ENCODE results near the gene TC2N. TPM values are rescaled to one million over a fixed set of nuclear protein-coding genes. Genes with fewer than 3 reads are reported as not detected.

The TC2N gene
- total RNA-seq, 3 donors from 2014 or later (not counting 1 experiment from before 2014, with no cell fraction given), result 83.1 to 157 (median 126) TPM

DNA sequence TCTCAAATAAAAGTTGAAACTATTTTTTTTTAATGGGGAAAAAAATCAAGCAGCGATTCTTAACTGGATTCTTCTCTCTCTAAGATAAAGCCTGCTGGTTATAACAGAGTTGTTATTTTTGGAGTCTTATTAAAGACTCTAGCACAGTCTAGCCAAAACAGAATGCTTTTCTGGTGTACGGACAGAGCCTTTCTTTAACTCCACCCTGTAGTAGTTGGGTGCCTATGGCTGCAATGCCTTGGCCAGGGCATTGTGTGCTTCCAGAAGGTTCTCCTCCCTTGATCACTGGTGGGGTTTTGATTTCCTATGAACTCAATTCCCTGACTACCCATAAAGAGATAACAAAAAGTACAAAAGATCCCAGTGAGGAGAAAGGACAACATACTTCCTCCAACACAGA, 35.7 kb upstream of the TC2N start:
- no peak for ATAC-seq

DNA sequence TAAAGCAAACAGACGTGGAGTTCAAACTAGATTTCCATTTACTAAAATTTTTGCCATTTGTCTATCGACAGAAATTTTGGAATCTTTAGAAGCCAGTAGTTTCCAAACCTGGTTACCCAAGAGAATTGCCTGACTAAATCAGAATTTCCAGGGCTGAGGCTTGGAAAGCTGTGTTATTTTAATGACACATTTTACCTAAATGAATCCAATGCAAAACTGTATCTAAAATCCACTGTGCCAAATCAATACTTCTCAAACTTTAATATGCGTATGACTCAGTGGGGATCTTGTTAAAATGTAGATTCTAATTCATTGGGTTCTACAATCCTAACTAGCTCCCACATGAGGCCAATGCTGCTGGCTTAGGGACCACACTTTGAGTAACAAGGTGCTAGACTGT, 35.0 kb upstream of the TC2N start:
- peaks cover 2 to 3% of the 10 kb centered on the region in 2 donors for H3K4me1 Mint-ChIP-seq
- no peaks in the 10 kb centered on the region for H3K9me3 Mint-ChIP-seq
- Histone ChIP-seq H3K27ac (ENCODE audit: low read length) (no peak overlapping the region), H3K27me3 (ENCODE audit: control insufficient read depth, insufficient read depth, low read length) (no peaks in the 10 kb centered on the region), H3K9me3 (ENCODE audit: control insufficient read depth, insufficient read depth, low read length) (no peaks in the 10 kb centered on the region), H3K4me1 (ENCODE audit: control insufficient read depth, insufficient read depth, low read length) (no peaks in the 10 kb centered on the region), H3K4me3 (ENCODE audit: low read length) (no peak overlapping the region), H3K36me3 (ENCODE audit: control insufficient read depth, insufficient read depth, low read length) (no peaks in the 10 kb centered on the region)
- no peaks in the 10 kb centered on the region for H3K27me3 Mint-ChIP-seq (ENCODE audit: low read depth in 2 of 2)
- TF ChIP-seq, protein P1, sequence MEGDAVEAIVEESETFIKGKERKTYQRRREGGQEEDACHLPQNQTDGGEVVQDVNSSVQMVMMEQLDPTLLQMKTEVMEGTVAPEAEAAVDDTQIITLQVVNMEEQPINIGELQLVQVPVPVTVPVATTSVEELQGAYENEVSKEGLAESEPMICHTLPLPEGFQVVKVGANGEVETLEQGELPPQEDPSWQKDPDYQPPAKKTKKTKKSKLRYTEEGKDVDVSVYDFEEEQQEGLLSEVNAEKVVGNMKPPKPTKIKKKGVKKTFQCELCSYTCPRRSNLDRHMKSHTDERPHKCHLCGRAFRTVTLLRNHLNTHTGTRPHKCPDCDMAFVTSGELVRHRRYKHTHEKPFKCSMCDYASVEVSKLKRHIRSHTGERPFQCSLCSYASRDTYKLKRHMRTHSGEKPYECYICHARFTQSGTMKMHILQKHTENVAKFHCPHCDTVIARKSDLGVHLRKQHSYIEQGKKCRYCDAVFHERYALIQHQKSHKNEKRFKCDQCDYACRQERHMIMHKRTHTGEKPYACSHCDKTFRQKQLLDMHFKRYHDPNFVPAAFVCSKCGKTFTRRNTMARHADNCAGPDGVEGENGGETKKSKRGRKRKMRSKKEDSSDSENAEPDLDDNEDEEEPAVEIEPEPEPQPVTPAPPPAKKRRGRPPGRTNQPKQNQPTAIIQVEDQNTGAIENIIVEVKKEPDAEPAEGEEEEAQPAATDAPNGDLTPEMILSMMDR (IDR thresholded peaks at IDR 0.05), result no peak
- no peak for ATAC-seq
- no peak overlapping the region for H3K27ac Mint-ChIP-seq
- 94% methylated on average over 2 of the region's 3 CpGs for WGBS (ENCODE audit: insufficient coverage)
- H3K36me3 Mint-ChIP-seq, result no peaks in the 10 kb centered on the region
- no peak for DNase-seq
- intact Hi-C loops (cut with micrococcal nuclease), result no loop called here
- no peak overlapping the region for H3K4me3 Mint-ChIP-seq

More for the DNA sequence above, 35.7 kb upstream of the TC2N start:
- Histone ChIP-seq H3K27ac (ENCODE audit: low read length) (no peak overlapping the region), H3K4me1 (ENCODE audit: control insufficient read depth, insufficient read depth, low read length) (no peaks in the 10 kb centered on the region), H3K4me3 (ENCODE audit: low read length) (no peak overlapping the region), H3K9me3 (ENCODE audit: control insufficient read depth, insufficient read depth, low read length) (no peaks in the 10 kb centered on the region), H3K27me3 (ENCODE audit: control insufficient read depth, insufficient read depth, low read length) (no peaks in the 10 kb centered on the region), H3K36me3 (ENCODE audit: control insufficient read depth, insufficient read depth, low read length) (no peaks in the 10 kb centered on the region)
- Mint-ChIP-seq H3K36me3 (no peaks in the 10 kb centered on the region), H3K27me3 (ENCODE audit: low read depth in 2 of 2) (no peaks in the 10 kb centered on the region), H3K27ac (no peak overlapping the region), H3K9me3 (no peaks in the 10 kb centered on the region), H3K4me1 (peaks cover 9 to 11% of the 10 kb centered on the region in 2 donors), H3K4me3 (no peak overlapping the region)
- intact Hi-C loops (cut with micrococcal nuclease), result no loop called here
- TF ChIP-seq, protein P1 (IDR thresholded peaks at IDR 0.05), result no peak
- no peak for DNase-seq
- WGBS (ENCODE audit: insufficient coverage), result 94% methylated on average over 2 of the region's 2 CpGs

DNA sequence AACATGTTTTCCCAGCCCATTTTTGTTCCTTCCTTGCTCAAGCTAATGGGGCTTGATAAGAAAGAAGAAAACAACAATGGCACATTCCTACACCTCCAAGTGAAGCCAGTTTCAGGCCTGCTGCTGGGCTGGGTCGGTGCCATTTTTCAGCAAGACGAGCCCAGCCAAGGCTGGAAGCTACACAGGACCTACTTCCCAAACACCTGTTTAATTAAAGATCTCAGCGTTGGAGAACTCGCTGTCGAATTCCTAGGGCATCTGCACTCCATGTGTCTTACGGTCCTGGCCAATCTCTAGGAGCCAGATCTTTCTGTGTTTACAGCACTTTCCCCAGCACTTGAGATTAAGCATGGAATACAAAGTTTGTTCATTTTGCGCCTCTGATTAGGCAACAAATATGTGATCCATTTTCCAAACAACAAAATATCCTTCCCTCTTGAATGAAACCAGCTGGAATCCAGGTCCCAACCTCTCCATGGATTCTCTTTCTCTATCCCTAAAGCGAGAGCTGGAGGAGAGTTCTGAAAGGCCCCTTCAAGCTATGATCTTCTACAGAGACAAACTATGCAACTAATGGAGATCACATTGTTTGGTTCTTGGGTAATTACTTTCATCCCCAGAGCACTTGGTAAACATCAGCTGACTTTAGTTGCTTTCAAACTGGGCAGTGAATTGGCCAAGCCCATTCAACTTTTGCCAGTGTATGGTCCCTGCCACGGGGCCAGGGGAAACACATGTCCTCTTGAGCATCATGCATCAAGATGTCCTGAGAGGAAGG, 34.3 kb upstream of the TC2N start:
- WGBS (ENCODE audit: insufficient coverage), result 95% methylated on average over 9 of the region's 9 CpGs
- intact Hi-C loops (cut with micrococcal nuclease), result no loop called here
- H3K4me1 Mint-ChIP-seq, result no peaks in the 10 kb centered on the region
- Histone ChIP-seq H3K27me3 (ENCODE audit: control insufficient read depth, insufficient read depth, low read length) (no peaks in the 10 kb centered on the region), H3K27ac (ENCODE audit: low read length) (no peak overlapping the region), H3K4me1 (ENCODE audit: control insufficient read depth, insufficient read depth, low read length) (no peaks in the 10 kb centered on the region), H3K9me3 (ENCODE audit: control insufficient read depth, insufficient read depth, low read length) (no peaks in the 10 kb centered on the region), H3K4me3 (ENCODE audit: low read length) (no peak overlapping the region), H3K36me3 (ENCODE audit: control insufficient read depth, insufficient read depth, low read length) (no peaks in the 10 kb centered on the region)
- no peaks in the 10 kb centered on the region for H3K27me3 Mint-ChIP-seq (ENCODE audit: low read depth in 2 of 2)
- H3K9me3 Mint-ChIP-seq, result no peaks in the 10 kb centered on the region
- TF ChIP-seq, protein P1 (IDR thresholded peaks at IDR 0.05), result no peak
- no peak overlapping the region for H3K4me3 Mint-ChIP-seq
- ATAC-seq, result no peak
- no peaks in the 10 kb centered on the region for H3K36me3 Mint-ChIP-seq
- H3K27ac Mint-ChIP-seq, result no peak overlapping the region
- no peak for DNase-seq

DNA sequence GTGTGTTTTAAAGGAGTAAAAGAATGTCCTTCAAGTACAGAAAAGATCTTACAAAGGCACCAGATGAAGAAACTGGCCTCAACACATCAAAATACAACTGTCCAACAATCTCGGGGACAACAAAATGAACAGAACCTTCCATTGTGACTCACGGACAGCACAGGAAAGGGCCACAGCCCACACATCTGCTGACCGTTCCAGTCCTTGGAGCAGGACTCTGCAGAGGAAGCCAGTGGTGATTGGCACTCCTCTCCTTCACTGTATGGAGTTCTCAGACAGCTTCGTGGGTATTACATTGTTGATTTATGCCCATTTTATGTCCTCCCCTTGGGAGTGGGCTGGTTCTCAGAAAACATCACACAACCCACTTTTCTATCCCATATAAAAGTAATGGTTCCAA, 32.5 kb upstream of the TC2N start:
- no peaks in the 10 kb centered on the region for H3K36me3 Mint-ChIP-seq
- no peak overlapping the region for H3K27ac Mint-ChIP-seq
- ATAC-seq (no peak), DNase-seq (no peak)
- no peak overlapping the region for H3K4me3 Mint-ChIP-seq
- Histone ChIP-seq H3K36me3 (ENCODE audit: control insufficient read depth, insufficient read depth, low read length) (no peaks in the 10 kb centered on the region), H3K9me3 (ENCODE audit: control insufficient read depth, insufficient read depth, low read length) (no peaks in the 10 kb centered on the region), H3K27me3 (ENCODE audit: control insufficient read depth, insufficient read depth, low read length) (no peaks in the 10 kb centered on the region), H3K27ac (ENCODE audit: low read length) (no peak overlapping the region), H3K4me1 (ENCODE audit: control insufficient read depth, insufficient read depth, low read length) (no peaks in the 10 kb centered on the region), H3K4me3 (ENCODE audit: low read length) (no peak overlapping the region)
- H3K9me3 Mint-ChIP-seq, result no peaks in the 10 kb centered on the region
- no peaks in the 10 kb centered on the region for H3K4me1 Mint-ChIP-seq
- intact Hi-C loops (cut with micrococcal nuclease), result no loop called here
- TF ChIP-seq, protein P1 (IDR thresholded peaks at IDR 0.05), result no peak
- 87% methylated on average over 3 of the region's 4 CpGs for whole genome bisulfite sequencing (ENCODE audit: insufficient coverage)
- H3K27me3 Mint-ChIP-seq (ENCODE audit: low read depth in 2 of 2), result no peaks in the 10 kb centered on the region
